Liver (tissue), 9 donors: ENCODE data around the gene CALCA. TPM values are rescaled to one million over a fixed set of nuclear protein-coding genes. Genes with fewer than 3 reads are reported as not detected.

ENCODE experiments used
- DNase-seq: peaks from one replicate; pipeline ENCODE4 v3.0.0-alpha.2; 2017; ENCODE audit warnings: low spot score
- H3K27ac ChIP-seq, 2 donors: one replicate each; pipeline ENCODE4 v1.7.0; 2013; ENCODE audit warnings: inconsistent platforms in 2 of 2, low read length in 2 of 2, control low read depth in 1 of 2, low read depth in 1 of 2, mild to moderate bottlenecking in 1 of 2
- H3K27me3 ChIP-seq, 4 donors: one replicate each; pipeline versions ENCODE4 v1.6.1 to v1.7.0; 2013; ENCODE audit warnings: low read length in 3 of 4, inconsistent platforms in 1 of 4, mild to moderate bottlenecking in 1 of 4, moderate library complexity in 1 of 4; ENCODE audit not compliant: control insufficient read depth in 4 of 4, insufficient read depth in 4 of 4
- H3K36me3 ChIP-seq, 4 donors: one replicate each; pipeline versions ENCODE4 v1.6.1 to v1.7.0; 2013; ENCODE audit warnings: low read length in 3 of 4, mild to moderate bottlenecking in 3 of 4, low read depth in 1 of 4, moderate library complexity in 1 of 4; ENCODE audit not compliant: control insufficient read depth in 4 of 4, insufficient read depth in 3 of 4
- H3K4me1 ChIP-seq, 4 donors: one replicate each; pipeline versions ENCODE4 v1.6.1 to v1.7.0; 2013; ENCODE audit warnings: low read length in 3 of 4, mild to moderate bottlenecking in 3 of 4, moderate library complexity in 1 of 4; ENCODE audit not compliant: control insufficient read depth in 4 of 4, insufficient read depth in 4 of 4
- H3K4me3 ChIP-seq, 3 donors: one replicate each; pipeline versions ENCODE4 v1.6.1 to v1.7.0; 2013; ENCODE audit warnings: low read length in 3 of 3, control low read depth in 1 of 3, low read depth in 1 of 3, mild to moderate bottlenecking in 1 of 3
- H3K9ac ChIP-seq, 2 donors: one replicate each; pipeline ENCODE4 v1.7.0; 2013; ENCODE audit warnings: low read length in 2 of 2, mild to moderate bottlenecking in 2 of 2, moderate library complexity in 2 of 2, control low read depth in 1 of 2, low read depth in 1 of 2
- H3K9me3 ChIP-seq, 4 donors: one replicate each; pipeline versions ENCODE4 v1.6.1 to v1.7.0; 2013; ENCODE audit warnings: low read length in 3 of 4; ENCODE audit not compliant: control insufficient read depth in 4 of 4
- ATF3 ChIP-seq: IDR thresholded peaks from 2 replicates; pipeline ENCODE4 v1.6.1; 2016; ENCODE audit warnings: antibody characterized with exemption
- CTCF ChIP-seq: fragments of 150-350 bp; IDR thresholded peaks from 2 replicates; pipeline ENCODE4 v1.5.1; 2017; ENCODE audit warnings: improper control_type of control experiment, low read depth, low read length; ENCODE audit not compliant: missing input control
- EGR1 ChIP-seq, 2 donors: IDR thresholded peaks; 2 replicates each; pipeline ENCODE4 v1.6.1; 2016 to 2018; ENCODE audit warnings: antibody characterized with exemption in 2 of 2, low read depth in 2 of 2
- FOXA1 ChIP-seq: IDR thresholded peaks from 2 replicates; pipeline ENCODE4 v1.6.1; 2016; ENCODE audit warnings: antibody characterized with exemption
- FOXA2 ChIP-seq: IDR thresholded peaks from 2 replicates; pipeline ENCODE4 v1.6.1; 2016; ENCODE audit warnings: antibody characterized with exemption
- GABPA ChIP-seq, 2 donors: IDR thresholded peaks in 1 of 2; conservative IDR thresholded peaks in 1 of 2; 2 replicates each; pipeline ENCODE4 v1.6.1; 2016; ENCODE audit warnings: antibody characterized with exemption in 2 of 2, mild to moderate bottlenecking in 1 of 2, moderate library complexity in 1 of 2
- HNF4A ChIP-seq, 2 donors: conservative IDR thresholded peaks; 2 replicates each; pipeline ENCODE4 v1.6.1; 2016; ENCODE audit warnings: antibody characterized with exemption in 2 of 2, mild to moderate bottlenecking in 2 of 2
- HNF4G ChIP-seq: IDR thresholded peaks from 2 replicates; pipeline ENCODE4 v1.6.1; 2016; ENCODE audit warnings: antibody characterized with exemption
- MAX ChIP-seq: IDR thresholded peaks from 2 replicates; pipeline ENCODE4 v1.6.1; 2016; ENCODE audit warnings: antibody characterized with exemption
- NR2F2 ChIP-seq: IDR thresholded peaks from 2 replicates; pipeline ENCODE4 v1.6.1; 2016; ENCODE audit warnings: antibody characterized with exemption
- YY1 ChIP-seq: IDR thresholded peaks from 2 replicates; pipeline ENCODE4 v1.6.1; 2016; ENCODE audit warnings: antibody characterized with exemption, mild to moderate bottlenecking
- WGBS: extraction: QIAGEN DNeasy Blood & Tissue Kit; methylation state at CpG from one replicate; pipeline ENCODE4 v1.1.7; 2013; 5-methylcytosine and 5-hydroxymethylcytosine counted together
- polyA plus RNA-seq, 2 donors: library from polyadenylated mRNA; stranded (reverse) in 1 of 2; unstranded in 1 of 2; fragments of 200-250 nt in 1 of 2; fragments of >200 nt in 1 of 2; fragmentation: Nextera tagmentation in 1 of 2; extraction: Ambion mirVana in 1 of 2; gene quantifications; one replicate each; pipeline versions ENCODE4 v1.2.1 to v1.2.3, GENCODE V29; 2013 to 2015
- total RNA-seq, 2 donors: library from RNA; depleted of rRNA; stranded (reverse); fragments of >200 nt; gene quantifications; one replicate each; pipeline ENCODE4 v1.2.3, GENCODE V29; 2014
- TF ChIP-seq, protein P1 (sequence below): IDR thresholded peaks from 2 replicates; pipeline ENCODE4 v1.6.1; 2016; ENCODE audit warnings: antibody characterized with exemption
- donor health status: healthy.
- donor health status: healthy.
- donor health status: healthy.
- donor health status: healthy.
- donor health status: healthy.

CALCA gene
- total and polyA plus RNA-seq, 4 donors: 0.33 to 34.7 (median 7.6) TPM

DNA sequence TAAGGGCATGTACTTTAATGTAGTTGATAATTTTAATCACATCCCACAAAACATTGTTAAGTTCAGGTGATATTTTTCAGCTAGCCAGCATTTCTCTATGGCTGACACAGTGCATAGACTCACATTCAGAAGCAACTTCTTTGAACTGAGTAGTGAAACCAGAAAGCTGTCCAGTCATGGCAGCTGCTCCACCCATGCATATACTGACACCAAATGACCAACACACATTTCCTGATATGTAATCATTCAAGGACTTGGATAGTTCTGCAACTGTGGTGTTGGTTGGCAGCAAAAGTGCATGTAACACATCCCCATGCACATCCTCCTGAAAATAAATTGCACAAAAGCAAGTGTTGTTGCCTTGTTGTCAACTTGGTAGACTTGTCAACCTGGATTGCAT, 39.7 kb downstream of the CALCA start (continued):
- TF ChIP-seq CTCF: no peak
- TF ChIP-seq HNF4G: no peak
- TF ChIP-seq YY1: no peak
- no peak for TF ChIP-seq ATF3
- no peak for TF ChIP-seq FOXA1
- no peak for TF ChIP-seq HNF4A (conservative IDR thresholded peaks at IDR 0.05)
- TF ChIP-seq NR2F2: no peak

DNA sequence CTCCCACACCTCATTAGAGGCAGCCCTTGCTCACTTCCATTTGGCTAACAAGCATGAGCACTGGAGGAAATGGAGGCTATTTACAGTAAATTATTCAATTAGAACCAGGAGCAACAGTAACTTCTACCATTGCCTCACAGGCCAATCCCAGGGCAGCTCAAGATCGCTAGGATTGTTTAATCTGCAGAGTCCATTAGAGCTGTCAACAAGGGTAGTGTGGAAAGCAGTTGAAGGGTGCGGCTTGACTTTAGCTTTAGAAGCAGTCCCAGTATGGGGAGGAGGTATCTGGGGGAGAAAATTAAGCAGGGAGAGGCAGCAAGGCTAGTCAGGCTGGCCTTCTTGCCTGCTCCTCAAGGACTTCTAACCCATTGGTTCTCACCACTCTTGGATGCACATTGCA, 41.8 kb downstream of the CALCA start:
- Histone ChIP-seq H3K27me3 (no peaks in the 10 kb centered on the region), H3K4me1 (no peaks in the 10 kb centered on the region), H3K9me3 (no peaks in the 10 kb centered on the region), H3K9ac (no peak overlapping the region), H3K27ac (no peak overlapping the region), H3K36me3 (no peaks in the 10 kb centered on the region), H3K4me3 (no peak overlapping the region)
- TF ChIP-seq GABPA (IDR thresholded peaks at IDR 0.05 in 1 of 2, conservative IDR thresholded peaks at IDR 0.05 in 1 of 2): no peak
- TF ChIP-seq, protein P1, sequence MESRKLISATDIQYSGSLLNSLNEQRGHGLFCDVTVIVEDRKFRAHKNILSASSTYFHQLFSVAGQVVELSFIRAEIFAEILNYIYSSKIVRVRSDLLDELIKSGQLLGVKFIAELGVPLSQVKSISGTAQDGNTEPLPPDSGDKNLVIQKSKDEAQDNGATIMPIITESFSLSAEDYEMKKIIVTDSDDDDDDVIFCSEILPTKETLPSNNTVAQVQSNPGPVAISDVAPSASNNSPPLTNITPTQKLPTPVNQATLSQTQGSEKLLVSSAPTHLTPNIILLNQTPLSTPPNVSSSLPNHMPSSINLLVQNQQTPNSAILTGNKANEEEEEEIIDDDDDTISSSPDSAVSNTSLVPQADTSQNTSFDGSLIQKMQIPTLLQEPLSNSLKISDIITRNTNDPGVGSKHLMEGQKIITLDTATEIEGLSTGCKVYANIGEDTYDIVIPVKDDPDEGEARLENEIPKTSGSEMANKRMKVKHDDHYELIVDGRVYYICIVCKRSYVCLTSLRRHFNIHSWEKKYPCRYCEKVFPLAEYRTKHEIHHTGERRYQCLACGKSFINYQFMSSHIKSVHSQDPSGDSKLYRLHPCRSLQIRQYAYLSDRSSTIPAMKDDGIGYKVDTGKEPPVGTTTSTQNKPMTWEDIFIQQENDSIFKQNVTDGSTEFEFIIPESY: no peak
- no peak for TF ChIP-seq FOXA2
- no peak for TF ChIP-seq EGR1 (IDR thresholded peaks at IDR 0.05; ENCODE audit: low read depth in 2 of 2)
- 87% methylated on average over 2 of the region's 2 CpGs for WGBS
- no peak for DNase-seq

DNA sequence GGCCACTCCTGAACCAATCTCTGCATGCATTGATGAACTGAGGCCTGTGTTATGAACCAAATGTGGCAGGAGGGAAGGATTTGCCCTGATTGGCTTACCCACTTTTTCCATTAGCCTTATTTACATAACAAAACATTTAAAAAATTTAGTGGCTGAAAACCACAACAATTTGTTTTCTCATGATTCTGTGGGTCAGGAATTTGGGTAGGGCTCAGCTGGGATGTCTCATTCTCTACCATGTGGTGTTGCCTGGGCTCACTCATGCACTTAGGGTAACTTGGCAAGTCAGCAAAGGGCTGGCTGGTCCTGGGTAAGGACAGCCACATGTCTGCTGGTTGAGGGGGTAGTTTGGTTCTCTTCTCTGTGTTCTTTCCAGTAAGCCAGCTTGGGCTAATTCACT, 45.0 kb downstream of the CALCA start:
- no peak for DNase-seq
- Histone ChIP-seq H3K27me3 (no peaks in the 10 kb centered on the region), H3K27ac (no peak overlapping the region), H3K4me3 (no peak overlapping the region), H3K4me1 (no peaks in the 10 kb centered on the region), H3K36me3 (no peaks in the 10 kb centered on the region), H3K9ac (no peak overlapping the region), H3K9me3 (no peaks in the 10 kb centered on the region)
- TF ChIP-seq FOXA1: no peak
- TF ChIP-seq HNF4A (conservative IDR thresholded peaks at IDR 0.05): no peak

GRCh38 chr11:14924318-14924717, 47.8 kb downstream of the CALCA start:
- no peak overlapping the region for H3K9ac ChIP-seq
- H3K9me3 ChIP-seq: no peaks in the 10 kb centered on the region
- DNase-seq: no peak
- WGBS: 78% methylated on average over 3 of the region's 3 CpGs
- no peak for TF ChIP-seq MAX
- TF ChIP-seq, protein P1: no peak
- TF ChIP-seq YY1: no peak
- no peaks in the 10 kb centered on the region for H3K4me1 ChIP-seq
- H3K36me3 ChIP-seq: no peaks in the 10 kb centered on the region
- no peak overlapping the region for H3K27ac ChIP-seq
- no peaks in the 10 kb centered on the region for H3K27me3 ChIP-seq
- H3K4me3 ChIP-seq: no peak overlapping the region
